HEK293T (cell line): ENCODE results near the gene EIPR1.

Source experiments
- CTBP1 ChIP-seq: fragments of 450-650 bp; IDR thresholded peaks from 2 replicates; pipeline ENCODE4 v1.6.1; 2016; ENCODE audit warnings: borderline replicate concordance
- ELF4 ChIP-seq: fragments of 450-650 bp; IDR thresholded peaks from 2 replicates; pipeline ENCODE4 v1.6.1; 2017; ENCODE audit warnings: antibody characterized with exemption
- FOXA1 ChIP-seq: fragments of 450-650 bp; IDR thresholded peaks from 2 replicates; pipeline ENCODE4 v1.6.1; 2016; ENCODE audit warnings: mild to moderate bottlenecking
- FOXK2 ChIP-seq: fragments of 450-650 bp; IDR thresholded peaks from 2 replicates; pipeline ENCODE4 v1.6.1; 2016; ENCODE audit warnings: mild to moderate bottlenecking
- FOXM1 ChIP-seq: fragments of 450-650 bp; IDR thresholded peaks from 2 replicates; pipeline ENCODE4 v1.6.1; 2017; ENCODE audit warnings: mild to moderate bottlenecking, borderline replicate concordance
- L3MBTL2 ChIP-seq: fragments of 450-650 bp; conservative IDR thresholded peaks from 2 replicates; pipeline ENCODE4 v1.6.1; 2016; ENCODE audit warnings: mild to moderate bottlenecking
- LEF1 ChIP-seq: fragments of 450-650 bp; IDR thresholded peaks from 2 replicates; pipeline ENCODE4 v1.6.1; 2017; ENCODE audit warnings: mild to moderate bottlenecking, borderline replicate concordance
- NFRKB ChIP-seq: fragments of 450-650 bp; IDR thresholded peaks from 2 replicates; pipeline ENCODE4 v1.6.1; 2016; ENCODE audit warnings: mild to moderate bottlenecking, moderate library complexity
- SP1 ChIP-seq: fragments of 450-650 bp; IDR thresholded peaks from 2 replicates; pipeline ENCODE4 v1.6.1; 2017
- SUZ12 ChIP-seq: fragments of 450-650 bp; IDR thresholded peaks from 2 replicates; pipeline ENCODE4 v1.6.1; 2016; ENCODE audit warnings: mild to moderate bottlenecking
- TARDBP ChIP-seq: fragments of 450-650 bp; IDR thresholded peaks from 2 replicates; pipeline ENCODE4 v1.6.1; 2016
- ZNF384 ChIP-seq: fragments of 450-650 bp; IDR thresholded peaks from 2 replicates; pipeline ENCODE4 v1.6.1; 2016
- TF ChIP-seq, protein P1 (sequence below): fragments of 450-650 bp; IDR thresholded peaks from 2 replicates; pipeline ENCODE4 v1.6.1; 2016

- no peak for TF ChIP-seq CTBP1
- TF ChIP-seq, protein P1, sequence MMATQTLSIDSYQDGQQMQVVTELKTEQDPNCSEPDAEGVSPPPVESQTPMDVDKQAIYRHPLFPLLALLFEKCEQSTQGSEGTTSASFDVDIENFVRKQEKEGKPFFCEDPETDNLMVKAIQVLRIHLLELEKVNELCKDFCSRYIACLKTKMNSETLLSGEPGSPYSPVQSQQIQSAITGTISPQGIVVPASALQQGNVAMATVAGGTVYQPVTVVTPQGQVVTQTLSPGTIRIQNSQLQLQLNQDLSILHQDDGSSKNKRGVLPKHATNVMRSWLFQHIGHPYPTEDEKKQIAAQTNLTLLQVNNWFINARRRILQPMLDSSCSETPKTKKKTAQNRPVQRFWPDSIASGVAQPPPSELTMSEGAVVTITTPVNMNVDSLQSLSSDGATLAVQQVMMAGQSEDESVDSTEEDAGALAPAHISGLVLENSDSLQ: no peak
- no peak for TF ChIP-seq ELF4
- TF ChIP-seq FOXK2: no peak
- TF ChIP-seq FOXM1: no peak
- TF ChIP-seq SUZ12: no peak
- no peak for TF ChIP-seq L3MBTL2
- TF ChIP-seq LEF1: no peak
- no peak for TF ChIP-seq TARDBP
- TF ChIP-seq FOXA1: no peak
- TF ChIP-seq NFRKB: no peak
- no peak for TF ChIP-seq SP1
- no peak for TF ChIP-seq ZNF384
Observed at GRCh38 chr2:3288470-3289170, 89.0 kb downstream of the EIPR1 start.
